ENCODE measurements around the gene TMEM231.

GRCh38 chr16:75567911-75568310, 11.9 kb upstream of the TMEM231 start:
- TF ChIP-seq, protein P1, sequence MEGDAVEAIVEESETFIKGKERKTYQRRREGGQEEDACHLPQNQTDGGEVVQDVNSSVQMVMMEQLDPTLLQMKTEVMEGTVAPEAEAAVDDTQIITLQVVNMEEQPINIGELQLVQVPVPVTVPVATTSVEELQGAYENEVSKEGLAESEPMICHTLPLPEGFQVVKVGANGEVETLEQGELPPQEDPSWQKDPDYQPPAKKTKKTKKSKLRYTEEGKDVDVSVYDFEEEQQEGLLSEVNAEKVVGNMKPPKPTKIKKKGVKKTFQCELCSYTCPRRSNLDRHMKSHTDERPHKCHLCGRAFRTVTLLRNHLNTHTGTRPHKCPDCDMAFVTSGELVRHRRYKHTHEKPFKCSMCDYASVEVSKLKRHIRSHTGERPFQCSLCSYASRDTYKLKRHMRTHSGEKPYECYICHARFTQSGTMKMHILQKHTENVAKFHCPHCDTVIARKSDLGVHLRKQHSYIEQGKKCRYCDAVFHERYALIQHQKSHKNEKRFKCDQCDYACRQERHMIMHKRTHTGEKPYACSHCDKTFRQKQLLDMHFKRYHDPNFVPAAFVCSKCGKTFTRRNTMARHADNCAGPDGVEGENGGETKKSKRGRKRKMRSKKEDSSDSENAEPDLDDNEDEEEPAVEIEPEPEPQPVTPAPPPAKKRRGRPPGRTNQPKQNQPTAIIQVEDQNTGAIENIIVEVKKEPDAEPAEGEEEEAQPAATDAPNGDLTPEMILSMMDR (IDR thresholded peaks at IDR 0.05; ENCODE audit: low read length) = no peak
- TF ChIP-seq EZH2 (optimal IDR thresholded peaks at IDR 0.05; ENCODE audit: low read depth, low read length) = no peak
